CD4-positive, alpha-beta T cell treated with Interleukin-6 for 4 hours (primary cell): Measurements from ENCODE around the gene TAS2R50.

Experiments
- DNase-seq: peaks from one replicate; pipeline ENCODE4 v3.0.0-alpha.2; 2020; ENCODE audit warnings: mixed read lengths

TAS2R50 gene

GRCh38 chr12:10943167-10943566 is 43.5 kb downstream of the TAS2R50 start:
- DNase-seq, result no peak

GRCh38 chr12:10941916-10942607 is 44.6 kb downstream of the TAS2R50 start:
- no peak for DNase-seq

DNA sequence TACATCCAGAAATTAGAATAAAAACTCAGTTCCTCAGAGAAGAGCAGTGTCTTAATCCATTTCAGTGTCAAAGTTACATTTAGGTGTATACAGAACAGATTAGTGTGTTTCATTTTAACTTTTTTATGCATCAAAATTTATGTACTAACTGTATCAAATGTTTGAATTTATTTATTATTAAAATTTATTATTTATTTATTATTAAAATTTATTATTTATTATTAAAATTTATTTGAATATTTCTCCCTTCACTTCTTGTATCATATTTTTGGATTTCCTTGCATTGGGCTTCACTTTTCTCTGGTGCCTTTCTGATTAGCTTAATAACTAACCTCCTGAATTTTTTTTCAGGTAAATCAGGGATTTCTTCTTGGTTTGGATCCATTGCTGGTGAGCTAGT is 45.3 kb downstream of the TAS2R50 start:
- no peak for DNase-seq

DNA sequence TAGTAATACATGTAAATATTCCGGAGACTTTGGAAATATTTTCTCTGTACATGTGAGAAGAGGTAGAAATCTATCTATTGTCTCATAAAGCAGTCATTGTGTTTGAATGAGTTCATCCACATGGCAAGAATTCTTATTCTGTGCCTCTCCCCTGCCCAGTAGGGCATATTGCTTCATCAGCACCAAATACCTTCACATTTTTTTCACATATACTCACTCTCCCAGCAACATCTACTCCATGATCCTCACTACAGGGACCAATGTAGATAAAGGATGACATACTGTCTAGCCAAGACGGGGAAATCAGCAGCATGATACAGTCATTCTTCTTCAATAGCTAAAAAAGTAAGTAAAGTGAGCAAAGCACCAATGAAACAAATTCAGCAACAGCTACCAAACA is 46.3 kb downstream of the TAS2R50 start:
- no peak for DNase-seq

DNA sequence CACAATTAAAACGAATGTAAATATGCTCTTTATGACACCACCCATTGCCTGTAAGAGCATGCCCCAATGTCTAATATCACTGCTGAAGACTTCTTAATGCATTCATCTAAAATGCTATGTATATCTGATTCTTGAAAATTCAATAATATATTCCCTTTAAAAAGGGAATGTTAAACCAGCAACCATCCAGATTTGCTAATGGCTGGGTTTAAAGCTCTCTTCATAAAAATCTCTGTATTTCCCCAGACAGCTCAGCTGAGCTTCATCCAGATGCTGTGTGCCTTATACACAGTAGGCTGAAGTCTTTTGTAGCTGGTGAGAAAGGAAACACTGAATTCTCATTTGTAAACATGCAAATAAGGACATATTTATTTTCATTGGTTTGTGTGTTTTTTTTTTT is 47.5 kb downstream of the TAS2R50 start, which contains the start of gene TAS2R14:
Gene TAS2R14 (minus strand): TSS at position 101 of the 400 bp plus-strand sequence. CDS start 56 bp downstream, at position 45.
- no peak for DNase-seq

- no peak for DNase-seq
Measured at GRCh38 chr12:10936506-10936905, 50.2 kb downstream of the TAS2R50 start.
